GM19043 (cell line): Measurements from ENCODE around the gene KLHDC8A.

Experiments used
- ATAC-seq: cut with Tn5 transposase; IDR thresholded peaks from one replicate; pipeline ENCODE4 v1.9.1; 2021; ENCODE audit warnings: low read depth; ENCODE audit not compliant: unreplicated experiment

The KLHDC8A gene

GRCh38 chr1:205345761-205346160 lies 11.0 kb downstream of the KLHDC8A start:
- no peak for ATAC-seq

DNA sequence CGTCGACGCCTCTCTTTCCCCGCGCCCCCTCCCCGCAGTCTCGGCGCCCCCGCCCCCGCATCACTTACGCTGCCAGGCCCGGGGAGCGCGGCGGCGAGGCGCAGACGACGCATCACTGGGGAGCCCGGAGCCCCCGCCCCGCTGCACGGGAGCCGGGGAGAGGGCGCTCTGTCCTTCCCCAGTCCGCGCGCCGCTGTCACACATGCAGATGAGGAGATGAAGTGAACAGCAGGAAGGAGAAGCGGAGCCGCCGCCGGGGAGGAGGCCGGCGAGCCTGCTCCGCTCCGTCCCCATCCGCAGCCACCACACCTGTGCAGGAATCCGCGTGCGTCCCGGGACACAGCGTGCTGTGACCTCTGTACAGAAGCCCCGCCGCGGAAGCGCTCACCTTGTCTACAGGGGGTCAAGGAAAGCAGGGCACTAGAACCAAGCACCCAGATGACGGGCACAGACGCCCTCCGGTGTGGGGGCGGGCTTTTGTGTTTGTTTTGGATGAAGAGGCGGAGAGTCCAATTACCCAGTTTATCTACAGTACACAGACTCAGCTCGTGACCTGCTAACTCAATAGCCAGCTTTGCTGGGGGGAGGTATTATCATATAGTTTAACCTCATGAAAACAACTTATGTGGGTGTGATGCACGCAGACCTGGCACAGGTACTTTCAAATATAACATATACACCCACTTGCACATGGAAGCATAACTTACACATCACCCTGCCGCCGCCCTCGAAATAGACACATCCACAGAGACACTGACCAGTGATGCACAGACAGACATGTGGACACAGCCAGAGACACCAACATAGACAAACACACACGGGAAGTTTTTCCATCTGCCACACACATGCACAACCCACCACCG lies 12.4 kb downstream of the KLHDC8A start:
- ATAC-seq = no peak

GRCh38 chr1:205343431-205344065 lies 13.2 kb downstream of the KLHDC8A start:
- ATAC-seq = no peak

DNA sequence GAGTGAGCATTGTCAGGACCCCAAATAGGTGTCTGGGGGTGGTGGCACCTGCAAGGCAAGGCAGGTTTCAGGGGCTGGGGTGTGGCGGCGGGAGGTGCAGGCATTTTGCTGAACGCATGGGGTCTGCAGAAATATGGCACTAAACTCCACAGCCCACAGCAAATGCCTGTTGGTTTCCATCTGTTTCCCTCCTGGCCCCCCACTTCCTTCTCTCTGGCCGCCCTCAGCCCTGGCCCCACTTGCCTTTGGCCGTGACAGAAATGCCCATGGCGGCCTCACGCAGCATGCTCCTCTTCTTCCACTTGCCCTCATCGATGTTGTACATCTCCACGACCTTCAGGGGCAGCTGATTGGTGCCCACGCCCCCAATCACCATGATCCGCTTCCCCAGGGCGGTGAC lies 13.7 kb downstream of the KLHDC8A start:
- no peak for ATAC-seq

- ATAC-seq = no peak
These were observed 16.0 kb downstream of the KLHDC8A start for GRCh38 chr1:205340676-205341075.

GRCh38 chr1:205339717-205340116 lies 17.0 kb downstream of the KLHDC8A start:
- ATAC-seq = peak; percentile 49

GRCh38 chr1:205339197-205339702 lies 17.5 kb downstream of the KLHDC8A start:
- no peak for ATAC-seq

GRCh38 chr1:205338011-205338410 lies 18.7 kb downstream of the KLHDC8A start:
- ATAC-seq = no peak

GRCh38 chr1:205337481-205337880 lies 19.2 kb downstream of the KLHDC8A start:
- no peak for ATAC-seq

- ATAC-seq = no peak
These were observed 21.0 kb downstream of the KLHDC8A start for GRCh38 chr1:205335692-205336091.

DNA sequence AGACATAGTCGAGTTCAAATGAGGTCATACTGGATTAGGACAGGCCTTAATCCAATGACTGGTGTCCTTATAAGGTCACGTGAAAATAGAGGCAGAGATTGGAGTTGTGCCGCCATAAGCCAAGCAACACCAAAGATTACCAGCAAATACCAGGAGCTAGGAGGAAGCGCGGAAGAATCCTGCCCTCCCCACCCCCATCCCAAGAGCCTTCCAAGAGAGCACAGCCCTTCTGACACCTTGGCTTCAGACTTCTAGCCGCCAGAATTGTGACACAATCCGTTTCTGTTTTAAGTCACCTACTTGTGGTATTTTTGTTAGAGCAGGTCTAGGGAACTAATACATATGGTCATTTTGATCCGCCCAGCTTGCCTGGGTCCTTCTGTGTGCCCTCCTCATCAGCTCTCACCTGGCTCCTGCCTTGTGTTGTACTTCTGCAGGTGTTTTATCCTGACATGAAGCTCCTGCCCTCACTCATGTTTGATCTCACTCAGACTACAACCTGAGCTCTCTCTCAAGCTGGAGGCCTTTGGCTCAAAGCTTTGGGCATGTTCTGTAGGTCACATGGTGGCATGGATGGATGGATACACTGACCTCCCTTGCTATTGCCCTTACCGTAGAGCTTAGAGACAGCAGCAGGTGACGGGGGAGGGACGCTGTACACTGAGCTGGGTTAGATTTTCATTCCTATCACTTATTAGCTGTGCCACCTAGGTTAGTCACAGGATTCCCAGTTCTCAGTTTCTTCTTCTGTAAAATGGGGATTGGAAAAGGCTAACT lies 24.5 kb downstream of the KLHDC8A start:
- ATAC-seq = no peak

- no peak for ATAC-seq
These were observed 26.6 kb downstream of the KLHDC8A start for GRCh38 chr1:205330150-205330549.

DNA sequence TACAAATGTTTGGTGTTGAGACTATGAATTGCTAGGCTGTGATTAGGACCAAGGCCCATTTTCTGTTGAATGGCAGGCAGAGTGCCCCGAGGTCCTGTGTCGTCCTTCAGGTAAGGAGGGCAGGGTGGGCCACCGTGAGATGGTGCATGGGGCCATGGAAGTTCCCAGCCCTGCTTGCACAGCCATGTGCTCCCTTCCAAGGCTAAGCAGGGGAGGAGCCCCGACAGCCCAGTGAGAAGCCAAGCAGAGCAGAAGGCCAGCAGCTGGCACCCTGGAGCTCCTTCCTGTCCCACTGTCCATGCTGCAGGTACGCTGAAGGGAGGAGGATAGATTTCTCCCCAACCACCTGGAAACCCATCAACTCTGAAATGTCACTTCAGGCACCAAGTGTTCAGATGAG lies 27.0 kb downstream of the KLHDC8A start:
- no peak for ATAC-seq

DNA sequence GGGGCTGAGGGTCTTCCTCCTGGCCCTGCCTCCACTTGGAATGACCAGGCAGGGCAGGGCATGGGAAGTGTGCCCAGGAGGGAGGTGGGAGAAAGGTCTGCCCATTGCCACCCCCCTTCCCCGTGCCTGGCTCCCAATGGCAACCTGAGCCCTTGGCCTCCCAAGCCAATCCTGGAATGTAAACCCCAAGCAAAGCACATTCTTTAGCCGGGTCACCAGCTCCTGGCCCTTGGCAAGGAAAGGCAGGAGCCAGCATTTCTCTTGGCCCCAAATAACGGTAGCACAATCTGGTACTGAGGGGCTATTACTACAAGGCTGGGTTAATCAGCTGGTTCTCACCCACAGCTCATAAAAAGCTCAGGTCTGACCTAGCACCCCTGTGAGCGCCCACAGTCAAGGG lies 28.2 kb downstream of the KLHDC8A start:
- ATAC-seq = no peak

GRCh38 chr1:205326812-205327466 lies 29.8 kb downstream of the KLHDC8A start:
- ATAC-seq = no peak

GRCh38 chr1:205325334-205325884 lies 31.3 kb downstream of the KLHDC8A start:
- no peak for ATAC-seq

DNA sequence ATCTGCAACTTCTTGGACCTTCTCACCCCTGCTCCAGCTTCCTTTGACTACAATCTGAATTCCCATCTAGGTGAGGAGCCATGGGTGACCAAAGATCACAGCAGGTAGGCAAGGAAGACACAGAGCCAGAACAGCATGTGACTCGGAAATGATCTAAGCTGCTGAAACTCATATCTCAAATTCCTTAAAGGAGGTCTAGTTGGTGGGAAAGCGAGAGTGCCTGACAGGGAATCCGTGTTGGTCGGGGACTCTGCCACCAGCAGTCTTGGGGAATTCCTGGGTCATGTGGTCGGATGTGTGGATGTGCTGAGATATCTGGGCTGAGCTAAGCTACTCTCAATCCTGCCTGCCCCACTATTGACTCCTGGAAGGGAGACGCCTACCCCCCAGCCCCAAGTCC lies 31.9 kb downstream of the KLHDC8A start:
- no peak for ATAC-seq

GRCh38 chr1:205323794-205324193 lies 32.9 kb downstream of the KLHDC8A start:
- ATAC-seq = no peak

DNA sequence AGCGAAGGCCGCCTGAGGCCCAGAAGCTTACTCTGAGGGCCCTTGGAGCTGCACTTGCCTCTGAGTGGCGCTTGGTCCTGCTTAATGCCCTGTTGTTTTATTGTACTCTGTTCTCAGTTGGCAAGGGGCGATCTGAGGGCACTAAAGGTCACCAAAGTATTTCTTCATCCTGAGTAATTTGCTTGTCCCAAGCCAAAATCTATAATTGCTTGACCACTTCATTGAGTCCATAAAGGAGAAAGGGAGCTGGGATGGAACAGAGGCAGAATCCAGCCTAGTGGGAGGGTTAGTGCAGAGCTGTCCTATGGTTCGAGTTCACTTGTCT lies 34.8 kb downstream of the KLHDC8A start:
- no peak for ATAC-seq

GRCh38 chr1:205321162-205321958 lies 35.4 kb downstream of the KLHDC8A start, which contains the start of gene NUAK2:
Gene NUAK2 (minus strand): TSS chr1:205321745. CDS start chr1:205321628, 117 bp downstream.
- ATAC-seq = no peak
